K562 (cell line): ENCODE measurements around the gene MGRN1. TPM values are rescaled to one million over a fixed set of nuclear protein-coding genes. Genes with fewer than 3 reads are reported as not detected.

ENCODE experiments used
- CAMTA2 ChIP-seq: fragments of 250-450 bp; sonication (Bioruptor Pico); conservative IDR thresholded peaks from 2 replicates; pipeline ENCODE4 v1.5.1; 2022
- CHD7 ChIP-seq: fragments of 200-600 bp; sonication (generic); IDR thresholded peaks from one replicate; pipeline ENCODE4 v1.6.1; 2012; ENCODE audit warnings: mild to moderate bottlenecking, low read depth, low read length, inconsistent platforms
- EP300 ChIP-seq: IDR thresholded peaks from 2 replicates; pipeline ENCODE4 v1.6.1; 2012; ENCODE audit warnings: low read length, improper control_type of control experiment
- NR3C1 ChIP-seq: sonication (generic); formaldehyde crosslinking; IDR thresholded peaks from 2 replicates; pipeline ENCODE4 v1.8.1; 2022; ENCODE audit warnings: missing genetic modification reagents
- SMAD1 ChIP-seq: fragments of 150-350 bp; IDR thresholded peaks from 2 replicates; pipeline ENCODE4 v1.6.1; 2014; ENCODE audit warnings: low read length, low read depth; ENCODE audit not compliant: partially characterized antibody
- SPI1 ChIP-seq: IDR thresholded peaks from 2 replicates; pipeline ENCODE4 v1.6.1; 2011; ENCODE audit warnings: low read depth, low read length, control low read depth, borderline replicate concordance
- polyA plus RNA-seq, 8 experiments: library from polyadenylated mRNA; depleted of rRNA in 4 of 8; stranded (reverse) in 5 of 8; unstranded in 3 of 8; fragments of >200 nt; fragmentation: Nextera tagmentation in 2 of 8; fragmentation: Illumina TruSeq in 1 of 8; extraction: Ambion mirVana in 2 of 8; extraction: Trizol in 1 of 8; gene quantifications; 2 replicates each; pipeline versions ENCODE4 v1.2.1 to v1.2.3, GENCODE V29; 2011 to 2014; ENCODE audit warnings: inconsistent platforms in 1 of 8, missing spikeins in 1 of 8
- total RNA-seq, 7 experiments: library from RNA; depleted of rRNA in 6 of 7; stranded (reverse); fragments of >200 nt in 6 of 7; fragmentation: Illumina TruSeq in 2 of 7; extraction: Trizol in 2 of 7; gene quantifications; 2 replicates each; pipeline versions ENCODE4 v1.2.1 to v1.2.3, GENCODE V29; 2011 to 2021; ENCODE audit warnings: low replicate concordance in 1 of 7
- TF ChIP-seq, protein P1 (sequence below): sonication (generic); formaldehyde crosslinking; IDR thresholded peaks from 2 replicates; pipeline ENCODE4 v1.8.1; 2022; ENCODE audit warnings: missing genetic modification reagents

Gene MGRN1
- total and polyA plus RNA-seq, 9 of the 15 experiments (the other 6 are each of a cell fraction or from before 2014, with no cell fraction given): 0.15 to 37.9 (median 6.0) TPM

DNA sequence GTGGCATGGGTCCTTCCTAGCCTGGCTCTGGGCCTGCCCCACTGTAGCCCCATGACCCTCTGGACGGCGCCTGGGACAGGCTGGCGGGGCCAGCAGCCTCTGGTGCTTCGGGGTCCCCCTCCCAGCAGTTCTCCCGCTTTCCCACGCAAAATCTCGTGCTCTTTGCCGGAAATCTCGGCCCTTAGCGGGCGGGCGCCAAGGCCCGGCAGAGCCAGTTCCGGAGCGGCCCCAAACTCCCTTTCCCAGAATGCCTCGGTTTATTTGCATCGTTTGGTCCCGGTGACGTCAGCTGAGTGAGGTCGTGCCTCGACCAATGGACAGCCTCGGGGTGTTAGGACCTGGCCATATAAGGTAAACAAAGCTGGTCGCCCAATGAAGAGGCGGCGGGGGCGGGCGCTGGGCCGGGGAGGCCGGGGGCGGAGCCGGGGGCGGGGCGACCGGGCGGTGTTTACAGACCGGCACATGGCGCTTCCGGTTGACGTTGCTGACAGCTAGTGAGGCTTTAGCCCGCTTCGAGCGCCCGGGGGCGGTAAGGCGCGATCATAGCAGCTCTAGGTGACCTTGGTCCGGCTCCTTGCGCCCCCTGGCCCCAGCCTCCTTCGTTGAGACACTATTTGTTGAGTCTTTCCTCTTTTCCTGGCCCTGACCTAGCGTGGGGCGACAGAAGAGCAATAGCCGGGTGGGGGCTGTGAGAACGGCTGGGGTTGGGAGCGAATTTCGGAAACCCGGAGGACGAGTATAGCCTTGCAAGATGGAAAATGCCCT lies 8.4 kb upstream of the MGRN1 start (continued):
- TF ChIP-seq NR3C1 (CRISPR knock-in tag): no peak
- TF ChIP-seq CHD7: no peak
- TF ChIP-seq CAMTA2: no peak
- TF ChIP-seq EP300: peak; percentile 33; the same call in 1 of the 2 replicates
- TF ChIP-seq SPI1: no peak
- TF ChIP-seq SMAD1: peak; percentile 59
- TF ChIP-seq, protein P1, sequence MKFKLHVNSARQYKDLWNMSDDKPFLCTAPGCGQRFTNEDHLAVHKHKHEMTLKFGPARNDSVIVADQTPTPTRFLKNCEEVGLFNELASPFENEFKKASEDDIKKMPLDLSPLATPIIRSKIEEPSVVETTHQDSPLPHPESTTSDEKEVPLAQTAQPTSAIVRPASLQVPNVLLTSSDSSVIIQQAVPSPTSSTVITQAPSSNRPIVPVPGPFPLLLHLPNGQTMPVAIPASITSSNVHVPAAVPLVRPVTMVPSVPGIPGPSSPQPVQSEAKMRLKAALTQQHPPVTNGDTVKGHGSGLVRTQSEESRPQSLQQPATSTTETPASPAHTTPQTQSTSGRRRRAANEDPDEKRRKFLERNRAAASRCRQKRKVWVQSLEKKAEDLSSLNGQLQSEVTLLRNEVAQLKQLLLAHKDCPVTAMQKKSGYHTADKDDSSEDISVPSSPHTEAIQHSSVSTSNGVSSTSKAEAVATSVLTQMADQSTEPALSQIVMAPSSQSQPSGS: no peak
